WTC11 (cell line): ENCODE results near the gene FCER1G. TPM values are rescaled to one million over a fixed set of nuclear protein-coding genes. Genes with fewer than 3 reads are reported as not detected.

ENCODE experiments used
- ATAC-seq: fragments of 200-7000 bp; cut with Tn5 transposase; 2 replicates; pipeline ENCODE4 v1.10.0; 2021; ENCODE audit warnings: mild to moderate bottlenecking, moderate library complexity
- CTCF ChIA-PET: fragments of 300-600 bp; sonication (Branson Sonifier 250); formaldehyde crosslinking; loops from one replicate; lab custom pipeline; 2021; ENCODE audit warnings: antibody characterized with exemption; lab: Charles Lee
- POLR2A ChIA-PET: fragments of 350-600 bp; sonication (Branson Sonifier 250); formaldehyde crosslinking; loops from one replicate; lab custom pipeline; 2021; ENCODE audit warnings: antibody characterized with exemption; lab: Charles Lee
- DNase-seq: peaks from one replicate; pipeline ENCODE4 v3.0.0; 2021; ENCODE audit warnings: low spot score
- H3K27ac Mint-ChIP-seq: 2 replicates; pipeline ENCODE4 v1.8.0; 2021; ENCODE audit warnings: mixed read lengths
- H3K27me3 Mint-ChIP-seq: 2 replicates; pipeline ENCODE4 v1.8.0; 2021; ENCODE audit warnings: low read depth, mild to moderate bottlenecking, moderate library complexity, mixed read lengths
- H3K36me3 Mint-ChIP-seq: 2 replicates; pipeline ENCODE4 v1.8.0; 2021; ENCODE audit warnings: mixed read lengths
- H3K4me1 Mint-ChIP-seq: 2 replicates; pipeline ENCODE4 v1.8.0; 2022; ENCODE audit warnings: mixed read lengths
- H3K4me3 Mint-ChIP-seq: 2 replicates; pipeline ENCODE4 v1.8.0; 2021; ENCODE audit warnings: mild to moderate bottlenecking, moderate library complexity, mixed read lengths
- H3K9me3 Mint-ChIP-seq: 2 replicates; pipeline ENCODE4 v1.8.0; 2021; ENCODE audit warnings: mixed read lengths
- CREB1 ChIP-seq: sonication (generic); formaldehyde crosslinking; IDR thresholded peaks from 2 replicates; pipeline ENCODE4 v1.8.0; 2023; ENCODE audit warnings: mild to moderate bottlenecking, missing genetic modification reagents
- E2F4 ChIP-seq: sonication (generic); formaldehyde crosslinking; IDR thresholded peaks from 2 replicates; pipeline ENCODE4 v1.8.1; 2022; ENCODE audit warnings: low read depth, mild to moderate bottlenecking, moderate library complexity, missing genetic modification reagents, borderline replicate concordance
- E2F5 ChIP-seq: sonication (generic); formaldehyde crosslinking; IDR thresholded peaks from 2 replicates; pipeline ENCODE4 v1.8.1; 2022; ENCODE audit warnings: mild to moderate bottlenecking, moderate library complexity, missing genetic modification reagents
- EMX1 ChIP-seq: fragments of 250-450 bp; sonication (Bioruptor Pico); IDR thresholded peaks from 2 replicates; pipeline ENCODE4 v1.8.0; 2021; ENCODE audit warnings: mild to moderate bottlenecking
- ERG ChIP-seq: fragments of 250-450 bp; sonication (Bioruptor Pico); IDR thresholded peaks from 2 replicates; pipeline ENCODE4 v1.8.0; 2021; ENCODE audit warnings: mild to moderate bottlenecking
- GABPB1 ChIP-seq: sonication (generic); formaldehyde crosslinking; IDR thresholded peaks from 2 replicates; pipeline ENCODE4 v1.8.1; 2023; ENCODE audit warnings: mild to moderate bottlenecking, missing genetic modification reagents
- JUN ChIP-seq: sonication (generic); formaldehyde crosslinking; IDR thresholded peaks from 2 replicates; pipeline ENCODE4 v1.8.0; 2023; ENCODE audit warnings: mild to moderate bottlenecking, missing genetic modification reagents
- NR3C1 ChIP-seq: sonication (generic); formaldehyde crosslinking; conservative IDR thresholded peaks from 2 replicates; pipeline ENCODE4 v1.8.1; 2023; ENCODE audit warnings: low read depth, mild to moderate bottlenecking, missing genetic modification reagents
- SMAD3 ChIP-seq: sonication (generic); formaldehyde crosslinking; IDR thresholded peaks from 2 replicates; pipeline ENCODE4 v1.8.0; 2022; ENCODE audit warnings: missing genetic modification reagents, mild to moderate bottlenecking, borderline replicate concordance
- TCF7 ChIP-seq: sonication (generic); formaldehyde crosslinking; IDR thresholded peaks from 2 replicates; pipeline ENCODE4 v1.8.0; 2022; ENCODE audit warnings: mild to moderate bottlenecking, low read depth, missing genetic modification reagents, moderate library complexity
- TEAD1 ChIP-seq: sonication (generic); formaldehyde crosslinking; IDR thresholded peaks from 2 replicates; pipeline ENCODE4 v1.8.0; 2022; ENCODE audit warnings: mild to moderate bottlenecking, missing genetic modification reagents
- ZBTB21 ChIP-seq: sonication (generic); formaldehyde crosslinking; IDR thresholded peaks from 2 replicates; pipeline ENCODE4 v1.8.1; 2023; ENCODE audit warnings: mild to moderate bottlenecking, missing genetic modification reagents, borderline replicate concordance
- total RNA-seq: library from RNA; stranded (reverse); gene quantifications from 3 replicates; pipeline ENCODE4 v1.2.3, GENCODE V29; 2021
- TF ChIP-seq, protein P1 (sequence below): sonication (generic); formaldehyde crosslinking; IDR thresholded peaks from 2 replicates; pipeline ENCODE4 v1.8.0; 2022; ENCODE audit warnings: mild to moderate bottlenecking, missing genetic modification reagents
- TF ChIP-seq, protein P2 (sequence below): sonication (generic); formaldehyde crosslinking; IDR thresholded peaks from 2 replicates; pipeline ENCODE4 v1.8.1; 2022; ENCODE audit warnings: mild to moderate bottlenecking, missing genetic modification reagents, moderate library complexity, borderline replicate concordance
- TF ChIP-seq, protein P3 (sequence below): sonication (generic); formaldehyde crosslinking; IDR thresholded peaks from 2 replicates; pipeline ENCODE4 v1.8.1; 2023; ENCODE audit warnings: mild to moderate bottlenecking, missing genetic modification reagents, borderline replicate concordance
- TF ChIP-seq, protein P4 (sequence below): sonication (generic); formaldehyde crosslinking; IDR thresholded peaks from 2 replicates; pipeline ENCODE4 v1.8.1; 2023; ENCODE audit warnings: mild to moderate bottlenecking, moderate library complexity, missing genetic modification reagents
- TF ChIP-seq, protein P5 (sequence below): sonication (generic); formaldehyde crosslinking; IDR thresholded peaks from 2 replicates; pipeline ENCODE4 v1.8.1; 2022; ENCODE audit warnings: low read depth, missing genetic modification reagents, borderline replicate concordance

FCER1G gene
- total RNA-seq, 1 experiment from 2014 or later: 0.85 TPM

GRCh38 chr1:161172776-161173376 is 42.2 kb upstream of the FCER1G start:
- Mint-ChIP-seq H3K27ac (no peak overlapping the region), H3K4me3 (no peak overlapping the region)
- TF ChIP-seq TCF7 (CRISPR knock-in tag): no peak
- TF ChIP-seq JUN (CRISPR knock-in tag): no peak
- no peak for TF ChIP-seq CREB1 (CRISPR knock-in tag)
- TF ChIP-seq, protein P1, sequence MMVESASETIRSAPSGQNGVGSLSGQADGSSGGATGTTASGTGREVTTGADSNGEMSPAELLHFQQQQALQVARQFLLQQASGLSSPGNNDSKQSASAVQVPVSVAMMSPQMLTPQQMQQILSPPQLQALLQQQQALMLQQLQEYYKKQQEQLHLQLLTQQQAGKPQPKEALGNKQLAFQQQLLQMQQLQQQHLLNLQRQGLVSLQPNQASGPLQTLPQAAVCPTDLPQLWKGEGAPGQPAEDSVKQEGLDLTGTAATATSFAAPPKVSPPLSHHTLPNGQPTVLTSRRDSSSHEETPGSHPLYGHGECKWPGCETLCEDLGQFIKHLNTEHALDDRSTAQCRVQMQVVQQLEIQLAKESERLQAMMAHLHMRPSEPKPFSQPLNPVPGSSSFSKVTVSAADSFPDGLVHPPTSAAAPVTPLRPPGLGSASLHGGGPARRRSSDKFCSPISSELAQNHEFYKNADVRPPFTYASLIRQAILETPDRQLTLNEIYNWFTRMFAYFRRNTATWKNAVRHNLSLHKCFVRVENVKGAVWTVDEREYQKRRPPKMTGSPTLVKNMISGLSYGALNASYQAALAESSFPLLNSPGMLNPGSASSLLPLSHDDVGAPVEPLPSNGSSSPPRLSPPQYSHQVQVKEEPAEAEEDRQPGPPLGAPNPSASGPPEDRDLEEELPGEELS (CRISPR knock-in tag): no peak
- TF ChIP-seq TEAD1 (CRISPR knock-in tag): no peak
- TF ChIP-seq GABPB1: no peak
- TF ChIP-seq, protein P2, sequence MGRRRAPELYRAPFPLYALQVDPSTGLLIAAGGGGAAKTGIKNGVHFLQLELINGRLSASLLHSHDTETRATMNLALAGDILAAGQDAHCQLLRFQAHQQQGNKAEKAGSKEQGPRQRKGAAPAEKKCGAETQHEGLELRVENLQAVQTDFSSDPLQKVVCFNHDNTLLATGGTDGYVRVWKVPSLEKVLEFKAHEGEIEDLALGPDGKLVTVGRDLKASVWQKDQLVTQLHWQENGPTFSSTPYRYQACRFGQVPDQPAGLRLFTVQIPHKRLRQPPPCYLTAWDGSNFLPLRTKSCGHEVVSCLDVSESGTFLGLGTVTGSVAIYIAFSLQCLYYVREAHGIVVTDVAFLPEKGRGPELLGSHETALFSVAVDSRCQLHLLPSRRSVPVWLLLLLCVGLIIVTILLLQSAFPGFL (CRISPR knock-in tag): no peak
- no peak for TF ChIP-seq NR3C1 (CRISPR knock-in tag)
- TF ChIP-seq E2F5: no peak
- no peak for TF ChIP-seq EMX1 (CRISPR knock-in tag)
- no peak for TF ChIP-seq E2F4 (CRISPR knock-in tag)
- TF ChIP-seq, all 79 proteins: peak for 0
- POLR2A ChIA-PET: no interaction called here
- no peak for DNase-seq
- Mint-ChIP-seq H3K4me1 (peaks cover 13% of the 10 kb centered on the region), H3K27me3 (no peaks in the 10 kb centered on the region), H3K36me3 (peaks cover 48% of the 10 kb centered on the region), H3K9me3 (no peaks in the 10 kb centered on the region)
- CTCF ChIA-PET: interaction anchor here (2.5 kb wide), 1 partner anchor 53 kb away, joined by 9 read pairs; the partner anchor contains the start of gene TOMM40L
- ATAC-seq: no peak

DNA sequence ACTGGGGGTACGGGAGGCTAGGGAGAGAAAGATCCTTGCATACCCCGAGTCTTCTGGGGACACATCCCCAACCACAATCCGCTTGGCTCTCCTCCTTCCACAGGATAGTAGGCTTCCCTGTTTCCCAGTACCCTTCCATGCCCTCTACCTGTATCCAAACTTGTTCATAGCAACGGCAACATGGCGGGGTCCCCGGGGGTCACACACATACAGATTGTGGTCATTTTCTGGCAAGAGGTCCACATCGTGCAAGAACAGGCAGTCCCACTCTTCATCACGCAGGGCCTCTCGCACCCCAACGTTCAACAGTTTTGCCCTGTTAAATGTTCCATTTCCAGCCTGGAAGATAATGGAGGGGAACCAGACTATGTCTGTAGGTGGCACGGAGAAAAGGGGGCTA is 41.4 kb upstream of the FCER1G start:
- POLR2A ChIA-PET: no interaction called here
- CTCF ChIA-PET: no interaction called here
- H3K4me1 Mint-ChIP-seq: peaks cover 20% of the 10 kb centered on the region
- H3K9me3 Mint-ChIP-seq: no peaks in the 10 kb centered on the region
- no peak overlapping the region for H3K27ac Mint-ChIP-seq
- peaks cover 48% of the 10 kb centered on the region for H3K36me3 Mint-ChIP-seq
- H3K4me3 Mint-ChIP-seq: no peak overlapping the region
- DNase-seq (no peak), ATAC-seq (no peak)
- no peaks in the 10 kb centered on the region for H3K27me3 Mint-ChIP-seq
- TF ChIP-seq SMAD3 (CRISPR knock-in tag): no peak
- TF ChIP-seq ERG (CRISPR knock-in tag): no peak
- TF ChIP-seq, protein P3, sequence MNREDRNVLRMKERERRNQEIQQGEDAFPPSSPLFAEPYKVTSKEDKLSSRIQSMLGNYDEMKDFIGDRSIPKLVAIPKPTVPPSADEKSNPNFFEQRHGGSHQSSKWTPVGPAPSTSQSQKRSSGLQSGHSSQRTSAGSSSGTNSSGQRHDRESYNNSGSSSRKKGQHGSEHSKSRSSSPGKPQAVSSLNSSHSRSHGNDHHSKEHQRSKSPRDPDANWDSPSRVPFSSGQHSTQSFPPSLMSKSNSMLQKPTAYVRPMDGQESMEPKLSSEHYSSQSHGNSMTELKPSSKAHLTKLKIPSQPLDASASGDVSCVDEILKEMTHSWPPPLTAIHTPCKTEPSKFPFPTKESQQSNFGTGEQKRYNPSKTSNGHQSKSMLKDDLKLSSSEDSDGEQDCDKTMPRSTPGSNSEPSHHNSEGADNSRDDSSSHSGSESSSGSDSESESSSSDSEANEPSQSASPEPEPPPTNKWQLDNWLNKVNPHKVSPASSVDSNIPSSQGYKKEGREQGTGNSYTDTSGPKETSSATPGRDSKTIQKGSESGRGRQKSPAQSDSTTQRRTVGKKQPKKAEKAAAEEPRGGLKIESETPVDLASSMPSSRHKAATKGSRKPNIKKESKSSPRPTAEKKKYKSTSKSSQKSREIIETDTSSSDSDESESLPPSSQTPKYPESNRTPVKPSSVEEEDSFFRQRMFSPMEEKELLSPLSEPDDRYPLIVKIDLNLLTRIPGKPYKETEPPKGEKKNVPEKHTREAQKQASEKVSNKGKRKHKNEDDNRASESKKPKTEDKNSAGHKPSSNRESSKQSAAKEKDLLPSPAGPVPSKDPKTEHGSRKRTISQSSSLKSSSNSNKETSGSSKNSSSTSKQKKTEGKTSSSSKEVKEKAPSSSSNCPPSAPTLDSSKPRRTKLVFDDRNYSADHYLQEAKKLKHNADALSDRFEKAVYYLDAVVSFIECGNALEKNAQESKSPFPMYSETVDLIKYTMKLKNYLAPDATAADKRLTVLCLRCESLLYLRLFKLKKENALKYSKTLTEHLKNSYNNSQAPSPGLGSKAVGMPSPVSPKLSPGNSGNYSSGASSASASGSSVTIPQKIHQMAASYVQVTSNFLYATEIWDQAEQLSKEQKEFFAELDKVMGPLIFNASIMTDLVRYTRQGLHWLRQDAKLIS (CRISPR knock-in tag): no peak
- TF ChIP-seq, protein P2 (CRISPR knock-in tag): no peak
- TF ChIP-seq E2F5: no peak
- TF ChIP-seq, protein P4, sequence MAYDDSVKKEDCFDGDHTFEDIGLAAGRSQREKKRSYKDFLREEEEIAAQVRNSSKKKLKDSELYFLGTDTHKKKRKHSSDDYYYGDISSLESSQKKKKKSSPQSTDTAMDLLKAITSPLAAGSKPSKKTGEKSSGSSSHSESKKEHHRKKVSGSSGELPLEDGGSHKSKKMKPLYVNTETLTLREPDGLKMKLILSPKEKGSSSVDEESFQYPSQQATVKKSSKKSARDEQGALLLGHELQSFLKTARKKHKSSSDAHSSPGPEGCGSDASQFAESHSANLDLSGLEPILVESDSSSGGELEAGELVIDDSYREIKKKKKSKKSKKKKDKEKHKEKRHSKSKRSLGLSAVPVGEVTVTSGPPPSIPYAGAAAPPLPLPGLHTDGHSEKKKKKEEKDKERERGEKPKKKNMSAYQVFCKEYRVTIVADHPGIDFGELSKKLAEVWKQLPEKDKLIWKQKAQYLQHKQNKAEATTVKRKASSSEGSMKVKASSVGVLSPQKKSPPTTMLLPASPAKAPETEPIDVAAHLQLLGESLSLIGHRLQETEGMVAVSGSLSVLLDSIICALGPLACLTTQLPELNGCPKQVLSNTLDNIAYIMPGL (CRISPR knock-in tag): no peak
- TF ChIP-seq ZBTB21: no peak
- TF ChIP-seq, protein P5, sequence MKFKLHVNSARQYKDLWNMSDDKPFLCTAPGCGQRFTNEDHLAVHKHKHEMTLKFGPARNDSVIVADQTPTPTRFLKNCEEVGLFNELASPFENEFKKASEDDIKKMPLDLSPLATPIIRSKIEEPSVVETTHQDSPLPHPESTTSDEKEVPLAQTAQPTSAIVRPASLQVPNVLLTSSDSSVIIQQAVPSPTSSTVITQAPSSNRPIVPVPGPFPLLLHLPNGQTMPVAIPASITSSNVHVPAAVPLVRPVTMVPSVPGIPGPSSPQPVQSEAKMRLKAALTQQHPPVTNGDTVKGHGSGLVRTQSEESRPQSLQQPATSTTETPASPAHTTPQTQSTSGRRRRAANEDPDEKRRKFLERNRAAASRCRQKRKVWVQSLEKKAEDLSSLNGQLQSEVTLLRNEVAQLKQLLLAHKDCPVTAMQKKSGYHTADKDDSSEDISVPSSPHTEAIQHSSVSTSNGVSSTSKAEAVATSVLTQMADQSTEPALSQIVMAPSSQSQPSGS (CRISPR knock-in tag): no peak
